HepG2 (cell line): ENCODE measurements around the gene ATP9B. TPM values are rescaled to one million over a fixed set of nuclear protein-coding genes. Genes with fewer than 3 reads are reported as not detected.

ENCODE experiments used
- ATAC-seq: fragments of 200-7000 bp; cut with Tn5 transposase; 3 replicates; pipeline ENCODE4 v1.9.1; 2020; ENCODE audit warnings: mild to moderate bottlenecking, moderate library complexity
- BruUV-seq: library from RNA; stranded (reverse); fragments of 400-500 nt; replicated peaks from 2 replicates; lab custom pipeline; 2021; lab: Mats Ljungman, UMichigan
- CTCF ChIA-PET: fragments of 300-600 bp; formaldehyde crosslinking; extraction: SDS; loops from one replicate; lab custom pipeline; 2021; ENCODE audit warnings: low total read pairs, inconsistent platforms, low intra/inter-chr PET ratio; lab: Yijun Ruan, JAX
- POLR2A ChIA-PET: fragments of 350-600 bp; sonication (Branson Sonifier 250); formaldehyde crosslinking; loops from one replicate; lab custom pipeline; 2020; ENCODE audit warnings: antibody characterized with exemption, inconsistent platforms; lab: Yijun Ruan, JAX
- DNase-seq: peaks from one replicate; pipeline ENCODE4 v3.0.0-alpha.2; 2015; ENCODE audit warnings: low spot score
- FAIRE-seq: peaks from 3 replicates; lab custom pipeline; 2011; peaks lifted over from hg19 to GRCh38; lab: Jason Lieb, UNC
- H2AFZ ChIP-seq: one replicate; pipeline ENCODE4 v1.6.1; 2011; ENCODE audit warnings: low read length, inconsistent platforms
- H3K27ac ChIP-seq: fragments of 300-600 bp; 3 replicates; pipeline ENCODE4 v1.8.0; 2011; ENCODE audit warnings: mixed run types, mild to moderate bottlenecking, mixed read lengths, low read length, inconsistent platforms; ENCODE audit not compliant: insufficient read depth; ENCODE audit errors: extremely low read length
- H3K27me3 ChIP-seq, 2 experiments: fragments of 200-600 bp in 1 of 2; 2 replicates in 1 of 2; 3 replicates in 1 of 2; pipeline versions ENCODE4 v1.6.0 to v1.8.0; 2011; ENCODE audit warnings: low read length in 2 of 2, mild to moderate bottlenecking in 2 of 2, moderate library complexity in 2 of 2, inconsistent platforms in 1 of 2; ENCODE audit not compliant: insufficient read depth in 2 of 2, control insufficient read depth in 1 of 2
- H3K36me3 ChIP-seq, 2 experiments: fragments of 200-600 bp in 1 of 2; replicated peaks in 1 of 2; 2 replicates in 1 of 2; 3 replicates in 1 of 2; pipeline versions ENCODE4 v1.5.1 to v1.8.0; 2011; ENCODE audit warnings: low read length in 2 of 2, inconsistent platforms in 1 of 2; ENCODE audit not compliant: insufficient read depth in 2 of 2, control insufficient read depth in 1 of 2
- H3K4me1 ChIP-seq: 2 replicates; pipeline ENCODE4 v1.5.1; 2012; ENCODE audit warnings: low read length, inconsistent platforms; ENCODE audit not compliant: insufficient read depth
- H3K4me2 ChIP-seq: 2 replicates; pipeline ENCODE4 v1.6.0; 2011; ENCODE audit warnings: low read depth, low read length, inconsistent platforms
- H3K4me3 ChIP-seq, 3 experiments: fragments of 200-600 bp in 1 of 3; sonication (generic), shearing (Covaris generic) in 1 of 3; replicated peaks in 1 of 3; 2 replicates each; pipeline ENCODE4 v1.5.1; 2011 to 2016; ENCODE audit warnings: low read length in 3 of 3, inconsistent platforms in 2 of 3, low read depth in 2 of 3, mild to moderate bottlenecking in 2 of 3, control low read depth in 1 of 3, mixed read lengths in 1 of 3; ENCODE audit not compliant: insufficient read depth in 1 of 3
- H3K79me2 ChIP-seq: one replicate; pipeline ENCODE4 v1.6.1; 2011; ENCODE audit warnings: low read length, inconsistent platforms; ENCODE audit not compliant: insufficient read depth
- H3K9ac ChIP-seq: 2 replicates; pipeline ENCODE4 v1.6.0; 2011; ENCODE audit warnings: mild to moderate bottlenecking, low read depth, low read length, inconsistent platforms; ENCODE audit not compliant: insufficient read depth
- H3K9me3 ChIP-seq: 2 replicates; pipeline ENCODE4 v1.5.1; 2012; ENCODE audit warnings: mild to moderate bottlenecking, low read length
- H4K20me1 ChIP-seq: 2 replicates; pipeline ENCODE4 v1.6.0; 2011; ENCODE audit warnings: inconsistent platforms, mild to moderate bottlenecking, low read length, moderate library complexity; ENCODE audit not compliant: insufficient read depth
- EZH2 ChIP-seq: conservative IDR thresholded peaks from 2 replicates; pipeline ENCODE4 v1.6.1; 2012; ENCODE audit warnings: mild to moderate bottlenecking, low read depth, low read length, moderate library complexity
- FOXJ3 ChIP-seq: sonication (generic); formaldehyde crosslinking; IDR thresholded peaks from 2 replicates; pipeline ENCODE4 v1.4.0; 2020; ENCODE audit warnings: missing genetic modification reagents, mild to moderate bottlenecking, borderline replicate concordance
- HNRNPK ChIP-seq: fragments of 200-400 bp; formaldehyde crosslinking; IDR thresholded peaks from 2 replicates; pipeline ENCODE4 v1.6.1; 2018; ENCODE audit warnings: low read length, low read depth, moderate library complexity, mild to moderate bottlenecking; ENCODE audit not compliant: poor library complexity, severe bottlenecking
- MNT ChIP-seq: fragments of 450-650 bp; IDR thresholded peaks from 2 replicates; pipeline ENCODE4 v1.6.1; 2016
- WGBS: methylation state at CpG from one replicate; pipeline ENCODE4 v1.1.6; 2017; ENCODE audit warnings: low lambda C conversion rate; 5-methylcytosine and 5-hydroxymethylcytosine counted together
- in situ Hi-C: cut with HindIII; loops from 2 replicates; pipeline ENCODE4 v1.10.0; 2017; ENCODE audit warnings: low pct_unique_long_range_greater_than_20kb; ENCODE audit not compliant: extremely low pct_ligation_motif_present
- intact Hi-C: fragments of 100-400 bp; cut with micrococcal nuclease; formaldehyde crosslinking; loops from one replicate; pipeline ENCODE4 v1.10.0; 2022; ENCODE audit not compliant: unreplicated experiment
- polyA plus RNA-seq, 8 experiments: library from polyadenylated mRNA; depleted of rRNA in 3 of 8; stranded (reverse) in 7 of 8; unstranded in 1 of 8; fragments of >200 nt; fragmentation: Illumina TruSeq in 4 of 8; extraction: Trizol in 4 of 8; gene quantifications; 2 replicates each; pipeline versions ENCODE4 v1.2.1 to v1.2.3, GENCODE V29; 2011 to 2016; ENCODE audit warnings: low read depth in 4 of 8, missing spikeins in 1 of 8, mixed read lengths in 1 of 8; ENCODE audit not compliant: insufficient read depth in 1 of 8
- total RNA-seq, 5 experiments: library from RNA; depleted of rRNA; stranded (reverse); fragments of >200 nt; fragmentation: Illumina TruSeq; extraction: Trizol; gene quantifications; 2 replicates each; pipeline ENCODE4 v1.2.3, GENCODE V29; 2016; ENCODE audit warnings: low read depth in 1 of 5
- TF ChIP-seq, protein P1 (sequence below): IDR thresholded peaks from 2 replicates; pipeline ENCODE4 v1.6.1; 2016

The ATP9B gene
- total and polyA plus RNA-seq, 2 of the 13 experiments (the other 11 are each of a cell fraction or from before 2014, with no cell fraction given) = 10.8 to 11.3 TPM

DNA sequence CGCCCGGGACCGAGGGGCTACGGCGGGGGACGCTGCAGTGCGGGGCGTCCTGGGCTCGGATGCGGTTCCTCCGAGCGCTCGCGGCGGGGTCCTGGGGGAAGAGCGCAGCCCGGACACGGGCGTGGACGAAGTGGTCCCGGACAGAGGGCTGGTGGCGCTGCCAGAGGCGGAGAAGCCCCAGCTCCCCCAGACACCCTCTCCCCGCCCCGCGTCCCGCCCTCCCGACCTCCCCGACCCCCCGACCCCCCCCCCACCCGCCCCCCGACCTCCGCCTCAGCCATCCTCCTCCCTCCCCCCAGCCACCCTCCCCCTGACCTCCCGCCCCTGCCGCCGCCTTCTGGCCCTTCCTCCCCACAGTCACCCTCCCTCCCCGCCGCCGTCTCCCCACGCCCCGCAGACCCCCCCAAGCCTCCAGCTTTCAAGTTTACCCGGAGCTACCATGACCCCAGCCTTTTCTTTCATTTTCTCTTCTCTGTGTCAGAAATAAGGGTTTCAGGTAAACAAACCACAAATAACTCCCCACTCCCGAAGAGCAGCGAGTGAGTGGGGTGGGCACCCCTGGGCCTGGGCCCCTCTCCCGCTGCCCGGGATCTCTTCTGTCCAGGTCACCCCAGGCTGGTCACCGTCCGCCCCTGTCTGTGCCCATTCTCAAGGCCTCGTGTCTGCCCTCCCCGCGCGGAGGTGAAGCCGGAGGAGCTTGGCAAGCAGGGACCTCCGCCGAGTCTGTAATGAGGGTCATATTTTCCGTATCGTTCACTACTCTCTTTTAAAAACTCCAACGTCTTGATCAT, 331.6 kb downstream of the ATP9B start:
- DNase-seq = no peak
- POLR2A ChIA-PET = no interaction called here
- in situ Hi-C loops = no loop called here

GRCh38 chr18:79401494-79402208, 332.5 kb downstream of the ATP9B start:
- FAIRE-seq (no peak), DNase-seq (no peak), ATAC-seq (peak; percentile 12; the same call in 2 of the 3 replicates)
- BruUV-seq = no TSS peak
- whole genome bisulfite sequencing = 58% methylated on average over 17 of the region's 32 CpGs
- in situ Hi-C loops = no loop called here
- peaks cover 23 to 88% of the 10 kb centered on the region in 2 experiments for H3K27me3 ChIP-seq
- intact Hi-C loops = no loop called here
- CTCF ChIA-PET = no interaction called here
- peak; percentile 65 for TF ChIP-seq MNT
- TF ChIP-seq EZH2 = 0 out of 2 replicates have a peak, but pooled peaks have one; percentile 61
- TF ChIP-seq, protein P1, sequence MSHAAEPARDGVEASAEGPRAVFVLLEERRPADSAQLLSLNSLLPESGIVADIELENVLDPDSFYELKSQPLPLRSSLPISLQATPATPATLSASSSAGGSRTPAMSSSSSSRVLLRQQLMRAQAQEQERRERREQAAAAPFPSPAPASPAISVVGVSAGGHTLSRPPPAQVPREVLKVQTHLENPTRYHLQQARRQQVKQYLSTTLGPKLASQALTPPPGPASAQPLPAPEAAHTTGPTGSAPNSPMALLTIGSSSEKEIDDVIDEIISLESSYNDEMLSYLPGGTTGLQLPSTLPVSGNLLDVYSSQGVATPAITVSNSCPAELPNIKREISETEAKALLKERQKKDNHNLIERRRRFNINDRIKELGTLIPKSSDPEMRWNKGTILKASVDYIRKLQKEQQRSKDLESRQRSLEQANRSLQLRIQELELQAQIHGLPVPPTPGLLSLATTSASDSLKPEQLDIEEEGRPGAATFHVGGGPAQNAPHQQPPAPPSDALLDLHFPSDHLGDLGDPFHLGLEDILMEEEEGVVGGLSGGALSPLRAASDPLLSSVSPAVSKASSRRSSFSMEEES (CRISPR knock-in tag) = no peak
- no peak overlapping the region for H3K27ac ChIP-seq
- no peak overlapping the region for H3K4me2 ChIP-seq
- H3K9me3 ChIP-seq = no peaks in the 10 kb centered on the region
- H3K4me1 ChIP-seq = 0 out of 2 replicates have a peak, but pooled peaks cover 6% of the 10 kb centered on the region
- no peaks in the 10 kb centered on the region; the same call in 1 of the 2 replicates for H4K20me1 ChIP-seq
- POLR2A ChIA-PET = no interaction called here
- H3K9ac ChIP-seq = no peak overlapping the region
- H3K4me3 ChIP-seq = no peak overlapping the region
- H3K79me2 ChIP-seq = no peaks in the 10 kb centered on the region
- no peak overlapping the region for H2AFZ ChIP-seq
- no peaks in the 10 kb centered on the region for H3K36me3 ChIP-seq

More for the DNA sequence above, 331.6 kb downstream of the ATP9B start:
- Histone ChIP-seq H3K79me2 (no peaks in the 10 kb centered on the region), H2AFZ (no peak overlapping the region), H3K9ac (no peak overlapping the region), H3K27me3 (peaks cover 25 to 81% of the 10 kb centered on the region in 2 experiments), H3K4me2 (peak overlapping the region; percentile 36; the same call in 1 of the 2 replicates), H3K4me3 (peak overlapping the region; percentile 20 to 52 (median 37); a peak in 4 of 6 replicates), H4K20me1 (no peaks in the 10 kb centered on the region; the same call in 1 of the 2 replicates), H3K9me3 (no peaks in the 10 kb centered on the region), H3K36me3 (no peaks in the 10 kb centered on the region)
- ATAC-seq (no peak), FAIRE-seq (no peak)
- WGBS = 46% methylated on average over 28 of the region's 58 CpGs
- intact Hi-C loops = no loop called here
- CTCF ChIA-PET = no interaction called here
- BruUV-seq = no TSS peak
- TF ChIP-seq HNRNPK = peak; percentile 52
- TF ChIP-seq FOXJ3 (CRISPR knock-in tag) = no peak
- TF ChIP-seq, all 625 proteins: peak for 1
- Histone ChIP-seq H3K4me1 (0 out of 2 replicates have a peak, but pooled peaks cover 6% of the 10 kb centered on the region), H3K27ac (no peak overlapping the region)
